Lower lobe of right lung (tissue), 2 donors: ENCODE measurements around the gene SLC6A13. TPM values are rescaled to one million over a fixed set of nuclear protein-coding genes. Genes with fewer than 3 reads are reported as not detected.

Experiments used
- ATAC-seq, 2 donors: fragments of 200-7000 bp; cut with Tn5 transposase; one replicate each; pipeline ENCODE4 v1.9.1; 2020 to 2022; ENCODE audit warnings: mild to moderate bottlenecking in 2 of 2, moderate library complexity in 2 of 2
- DNase-seq: peaks from one replicate; pipeline ENCODE4 v3.0.0-alpha.2; 2020
- H3K27ac ChIP-seq: fragments of 200-600 bp; one replicate; pipeline ENCODE4 v1.8.0; 2022
- H3K27me3 ChIP-seq: fragments of 200-600 bp; one replicate; pipeline ENCODE4 v1.8.0; 2022; ENCODE audit warnings: low read depth
- H3K36me3 ChIP-seq: fragments of 200-600 bp; one replicate; pipeline ENCODE4 v1.8.0; 2022; ENCODE audit warnings: mild to moderate bottlenecking
- H3K4me1 ChIP-seq: fragments of 200-600 bp; one replicate; pipeline ENCODE4 v1.8.0; 2022
- H3K4me3 ChIP-seq: fragments of 200-600 bp; one replicate; pipeline ENCODE4 v1.8.0; 2022; ENCODE audit warnings: mild to moderate bottlenecking
- H3K9me3 ChIP-seq: fragments of 200-600 bp; one replicate; pipeline ENCODE4 v1.8.0; 2022
- intact Hi-C: fragments of 100-400 bp; cut with DNase I; formaldehyde crosslinking; loops from one replicate; pipeline ENCODE4 v1.11.0; 2022
- total RNA-seq: library from RNA; stranded (reverse); fragmentation: NEBNext Ultra II Directional; extraction: Animal tissue kit (Norgen Biotek cat#: 25700); gene quantifications from one replicate; pipeline ENCODE4 v1.2.1, GENCODE V29; 2021
- TF ChIP-seq, protein P1 (sequence below): fragments of 200-600 bp; IDR thresholded peaks from one replicate; pipeline ENCODE4 v1.8.0; 2022; ENCODE audit warnings: antibody characterized with exemption, mild to moderate bottlenecking
- donor health status: DM: no; HTN: yes; CAD: no; lungs with severe emphysema.

Gene SLC6A13
- total RNA-seq, 1 donor from 2014 or later: 5.0 TPM

DNA sequence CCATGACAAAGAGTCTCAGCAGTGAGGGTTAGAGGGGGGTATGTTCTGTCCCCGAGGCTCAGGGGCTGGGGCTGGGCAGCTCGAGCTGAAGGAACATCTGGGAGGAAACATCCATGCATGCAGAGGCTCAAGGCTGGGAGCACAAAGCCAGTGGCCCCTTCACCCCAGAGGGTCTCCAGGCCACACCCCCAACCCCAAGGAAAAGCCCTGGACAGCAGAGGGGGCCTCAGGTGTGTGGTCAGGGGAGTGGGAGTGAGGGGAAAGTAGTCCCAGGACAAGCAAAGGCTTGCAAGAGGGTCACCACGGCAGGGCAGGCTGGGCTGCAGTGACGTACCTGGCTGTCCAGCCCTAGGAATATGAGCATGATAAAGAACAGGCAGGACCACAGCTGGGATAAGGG lies 66.2 kb downstream of the SLC6A13 start:
- no peaks in the 10 kb centered on the region for H3K4me1 ChIP-seq
- intact Hi-C loops: no loop called here
- H3K27me3 ChIP-seq: no peaks in the 10 kb centered on the region
- H3K4me3 ChIP-seq: no peak overlapping the region
- TF ChIP-seq, protein P1, sequence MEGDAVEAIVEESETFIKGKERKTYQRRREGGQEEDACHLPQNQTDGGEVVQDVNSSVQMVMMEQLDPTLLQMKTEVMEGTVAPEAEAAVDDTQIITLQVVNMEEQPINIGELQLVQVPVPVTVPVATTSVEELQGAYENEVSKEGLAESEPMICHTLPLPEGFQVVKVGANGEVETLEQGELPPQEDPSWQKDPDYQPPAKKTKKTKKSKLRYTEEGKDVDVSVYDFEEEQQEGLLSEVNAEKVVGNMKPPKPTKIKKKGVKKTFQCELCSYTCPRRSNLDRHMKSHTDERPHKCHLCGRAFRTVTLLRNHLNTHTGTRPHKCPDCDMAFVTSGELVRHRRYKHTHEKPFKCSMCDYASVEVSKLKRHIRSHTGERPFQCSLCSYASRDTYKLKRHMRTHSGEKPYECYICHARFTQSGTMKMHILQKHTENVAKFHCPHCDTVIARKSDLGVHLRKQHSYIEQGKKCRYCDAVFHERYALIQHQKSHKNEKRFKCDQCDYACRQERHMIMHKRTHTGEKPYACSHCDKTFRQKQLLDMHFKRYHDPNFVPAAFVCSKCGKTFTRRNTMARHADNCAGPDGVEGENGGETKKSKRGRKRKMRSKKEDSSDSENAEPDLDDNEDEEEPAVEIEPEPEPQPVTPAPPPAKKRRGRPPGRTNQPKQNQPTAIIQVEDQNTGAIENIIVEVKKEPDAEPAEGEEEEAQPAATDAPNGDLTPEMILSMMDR: no peak
- ATAC-seq: no peak
- H3K27ac ChIP-seq: no peak overlapping the region
- H3K9me3 ChIP-seq: no peaks in the 10 kb centered on the region
- DNase-seq: no peak
- H3K36me3 ChIP-seq: no peaks in the 10 kb centered on the region

DNA sequence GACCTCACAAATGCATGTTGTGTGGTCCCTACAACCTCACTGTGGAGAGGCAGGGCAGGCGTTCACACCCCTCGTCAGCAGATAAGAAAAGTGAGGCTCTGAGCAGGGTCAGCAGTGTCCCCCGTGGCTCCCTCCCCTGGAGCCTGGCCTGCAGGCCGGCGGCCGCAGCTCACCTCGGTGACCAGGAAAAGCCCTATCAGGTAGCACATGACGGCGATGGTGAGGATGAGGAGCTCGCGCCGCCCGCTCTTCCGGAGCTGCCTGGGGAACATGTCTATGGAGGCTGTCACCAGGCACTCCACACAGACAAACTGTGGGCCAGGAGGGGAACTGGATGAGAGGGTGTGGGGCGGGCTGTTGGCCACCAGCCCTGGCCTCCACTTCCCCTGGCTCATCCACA lies 66.7 kb downstream of the SLC6A13 start:
- intact Hi-C loops: no loop called here
- no peak overlapping the region for H3K4me3 ChIP-seq
- H3K36me3 ChIP-seq: no peaks in the 10 kb centered on the region
- DNase-seq: no peak
- H3K27ac ChIP-seq: no peak overlapping the region
- TF ChIP-seq, protein P1: no peak
- no peaks in the 10 kb centered on the region for H3K9me3 ChIP-seq
- no peaks in the 10 kb centered on the region for H3K4me1 ChIP-seq
- no peak for ATAC-seq
- H3K27me3 ChIP-seq: peaks cover 4% of the 10 kb centered on the region

DNA sequence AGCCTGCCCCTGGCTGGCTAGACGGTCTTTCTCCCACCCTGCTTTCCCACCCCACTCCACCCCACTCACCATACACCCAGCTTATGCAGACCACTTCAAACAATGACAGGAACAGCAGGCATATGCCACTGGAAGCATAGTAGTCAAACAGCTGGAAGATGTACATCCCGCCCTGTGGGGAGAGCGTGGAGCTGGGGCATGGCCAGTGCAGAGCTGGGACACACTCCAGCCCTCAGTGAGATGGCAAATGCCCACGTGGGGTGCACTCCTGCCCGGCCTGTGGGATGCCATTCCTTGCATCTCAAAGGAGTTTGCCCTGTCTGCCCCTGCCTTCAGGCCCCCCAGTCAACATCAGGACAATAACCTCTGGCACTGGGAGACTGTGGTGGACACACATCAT lies 67.5 kb downstream of the SLC6A13 start:
- intact Hi-C loops: no loop called here
- TF ChIP-seq, protein P1: no peak
- ATAC-seq: no peak
- Histone ChIP-seq H3K4me1 (no peaks in the 10 kb centered on the region), H3K27me3 (peaks cover 8% of the 10 kb centered on the region), H3K27ac (no peak overlapping the region), H3K4me3 (no peak overlapping the region), H3K36me3 (no peaks in the 10 kb centered on the region), H3K9me3 (no peaks in the 10 kb centered on the region)
- no peak for DNase-seq

DNA sequence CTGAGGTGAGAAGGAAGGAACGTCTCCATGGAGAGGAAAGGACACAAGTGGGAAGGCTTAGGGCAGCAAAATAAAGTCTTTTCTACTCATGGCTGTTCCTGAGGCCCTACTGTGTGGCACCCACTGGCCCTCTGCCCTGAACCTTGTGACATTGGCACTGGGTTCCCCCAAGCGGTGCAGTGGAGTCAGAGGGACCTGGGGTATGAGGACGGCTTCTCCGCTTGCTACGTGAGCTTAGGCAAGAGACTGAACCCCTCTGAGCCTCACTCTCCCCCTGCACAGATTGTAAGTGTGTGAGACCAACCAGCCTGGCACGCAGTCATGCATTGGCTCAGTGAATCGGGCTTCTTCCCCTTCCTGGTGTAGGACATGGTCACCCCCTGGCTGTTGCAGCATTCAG lies 68.4 kb downstream of the SLC6A13 start:
- no peak overlapping the region for H3K27ac ChIP-seq
- TF ChIP-seq, protein P1: no peak
- no peak for DNase-seq
- ATAC-seq: no peak
- peaks cover 5% of the 10 kb centered on the region for H3K4me1 ChIP-seq
- intact Hi-C loops: no loop called here
- no peaks in the 10 kb centered on the region for H3K9me3 ChIP-seq
- H3K4me3 ChIP-seq: no peak overlapping the region
- H3K36me3 ChIP-seq: no peaks in the 10 kb centered on the region
- H3K27me3 ChIP-seq: peaks cover 8% of the 10 kb centered on the region

DNA sequence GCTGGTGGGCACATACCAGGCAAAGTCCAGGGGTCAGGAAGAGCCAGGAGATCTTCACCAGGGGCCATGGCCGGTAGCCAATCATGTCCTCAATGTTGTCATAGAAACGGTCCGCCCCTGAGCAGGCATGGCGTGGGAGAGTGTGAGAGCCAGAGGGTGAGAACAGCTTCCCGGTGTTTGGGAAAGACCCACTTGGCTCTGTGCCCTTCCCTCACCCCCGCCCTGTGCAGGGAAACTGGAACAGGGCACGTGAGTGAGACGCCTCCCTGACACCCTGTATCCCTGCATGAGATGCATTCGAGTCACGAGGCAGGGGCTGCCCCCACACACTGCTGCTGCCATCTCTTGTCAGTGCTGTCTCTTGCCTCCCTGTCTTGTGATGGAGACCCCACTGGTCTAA lies 69.4 kb downstream of the SLC6A13 start:
- TF ChIP-seq, protein P1: no peak
- no peaks in the 10 kb centered on the region for H3K9me3 ChIP-seq
- H3K36me3 ChIP-seq: no peaks in the 10 kb centered on the region
- peaks cover 7% of the 10 kb centered on the region for H3K4me1 ChIP-seq
- ATAC-seq (no peak), DNase-seq (peak; percentile 40)
- no peak overlapping the region for H3K27ac ChIP-seq
- peaks cover 8% of the 10 kb centered on the region for H3K27me3 ChIP-seq
- intact Hi-C loops: no loop called here
- H3K4me3 ChIP-seq: no peak overlapping the region

DNA sequence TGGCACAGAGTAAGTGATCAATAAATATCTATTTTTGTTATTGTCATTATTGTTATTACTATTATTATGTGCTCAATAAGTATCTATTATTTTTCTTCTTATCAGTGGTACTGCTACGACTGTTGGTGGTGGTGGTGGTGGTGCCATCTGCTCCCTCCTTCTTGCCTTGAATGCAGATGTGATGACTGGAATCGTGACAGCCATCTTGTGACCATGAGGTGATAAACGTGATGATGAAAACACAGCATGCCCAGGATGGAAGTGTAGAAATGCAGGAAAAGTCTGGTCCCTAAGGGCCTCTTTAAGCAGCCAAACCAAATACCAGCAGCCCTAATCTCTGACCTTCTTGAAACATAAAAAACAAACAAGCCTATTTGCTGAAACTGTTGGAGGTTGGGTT lies 71.1 kb downstream of the SLC6A13 start:
- TF ChIP-seq, protein P1: no peak
- DNase-seq (no peak), ATAC-seq (no peak)
- Histone ChIP-seq H3K4me1 (peaks cover 7% of the 10 kb centered on the region), H3K4me3 (no peak overlapping the region), H3K9me3 (no peaks in the 10 kb centered on the region), H3K27me3 (peaks cover 8% of the 10 kb centered on the region), H3K36me3 (no peaks in the 10 kb centered on the region), H3K27ac (no peak overlapping the region)
- intact Hi-C loops: no loop called here
